ENCODE measurements around the gene MEIS1.

The MEIS1 gene

DNA sequence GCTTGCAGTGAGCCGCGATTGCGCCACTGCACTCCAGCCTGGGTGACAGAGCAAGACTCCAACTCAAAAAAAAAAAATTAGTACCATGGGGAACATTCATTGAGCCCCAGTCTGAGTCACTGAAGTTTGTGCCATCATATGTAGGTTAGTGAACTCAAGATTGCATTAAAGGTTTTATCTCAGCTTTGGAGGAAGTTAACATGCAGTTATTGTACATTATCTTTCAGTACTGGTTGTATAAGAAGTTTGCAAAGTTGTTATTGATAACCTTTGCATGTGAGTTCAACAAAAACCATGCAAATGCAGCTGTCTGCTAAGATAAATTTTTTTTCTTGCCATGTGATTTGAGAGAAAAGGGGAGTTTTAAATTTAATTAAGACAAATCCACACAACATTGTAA lies 95.7 kb downstream of the MEIS1 start:
- in situ Hi-C loops (cut with HindIII; ENCODE audit: low sequenced_read_pairs) = no loop called here

GRCh38 chr2:66531155-66531554 lies 96.2 kb downstream of the MEIS1 start:
- no peak for DNase-seq (ENCODE audit: low read depth)
- TF ChIP-seq, protein P1, sequence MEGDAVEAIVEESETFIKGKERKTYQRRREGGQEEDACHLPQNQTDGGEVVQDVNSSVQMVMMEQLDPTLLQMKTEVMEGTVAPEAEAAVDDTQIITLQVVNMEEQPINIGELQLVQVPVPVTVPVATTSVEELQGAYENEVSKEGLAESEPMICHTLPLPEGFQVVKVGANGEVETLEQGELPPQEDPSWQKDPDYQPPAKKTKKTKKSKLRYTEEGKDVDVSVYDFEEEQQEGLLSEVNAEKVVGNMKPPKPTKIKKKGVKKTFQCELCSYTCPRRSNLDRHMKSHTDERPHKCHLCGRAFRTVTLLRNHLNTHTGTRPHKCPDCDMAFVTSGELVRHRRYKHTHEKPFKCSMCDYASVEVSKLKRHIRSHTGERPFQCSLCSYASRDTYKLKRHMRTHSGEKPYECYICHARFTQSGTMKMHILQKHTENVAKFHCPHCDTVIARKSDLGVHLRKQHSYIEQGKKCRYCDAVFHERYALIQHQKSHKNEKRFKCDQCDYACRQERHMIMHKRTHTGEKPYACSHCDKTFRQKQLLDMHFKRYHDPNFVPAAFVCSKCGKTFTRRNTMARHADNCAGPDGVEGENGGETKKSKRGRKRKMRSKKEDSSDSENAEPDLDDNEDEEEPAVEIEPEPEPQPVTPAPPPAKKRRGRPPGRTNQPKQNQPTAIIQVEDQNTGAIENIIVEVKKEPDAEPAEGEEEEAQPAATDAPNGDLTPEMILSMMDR (IDR thresholded peaks at IDR 0.05; ENCODE audit: low read depth, low read length, missing control alignments) = no peak
- in situ Hi-C loops (cut with HindIII; ENCODE audit: low sequenced_read_pairs) = no loop called here
- no peak overlapping the region for H3K4me3 ChIP-seq (ENCODE audit: low read depth, low read length)

More for the DNA sequence above, 95.7 kb downstream of the MEIS1 start:
- no peak overlapping the region for H3K4me3 ChIP-seq (ENCODE audit: low read depth, low read length)
- TF ChIP-seq, protein P1 (IDR thresholded peaks at IDR 0.05; ENCODE audit: low read depth, low read length, missing control alignments) = no peak
- DNase-seq (ENCODE audit: low read depth) = no peak

DNA sequence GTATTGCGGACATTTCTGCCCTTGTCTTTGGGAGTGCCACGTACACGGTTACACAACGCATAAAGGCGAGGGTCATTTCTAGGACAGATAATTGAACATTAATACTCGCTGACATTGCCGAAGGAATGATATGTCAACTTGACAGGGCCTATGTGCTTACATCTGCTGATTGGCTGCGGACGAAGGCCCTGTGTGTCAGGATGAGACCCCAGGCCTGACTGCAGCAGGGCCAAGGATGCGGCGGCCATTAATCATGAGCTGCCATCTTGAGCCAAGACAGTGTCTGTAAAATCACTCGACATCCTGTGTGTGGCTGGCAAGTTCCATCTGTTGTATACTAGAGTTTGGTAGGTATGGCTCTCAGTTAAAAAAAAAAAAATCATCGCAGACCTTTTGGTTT lies 96.6 kb downstream of the MEIS1 start:
- H3K4me3 ChIP-seq (ENCODE audit: low read depth, low read length) = no peak overlapping the region
- DNase-seq (ENCODE audit: low read depth) = no peak
- in situ Hi-C loops (cut with HindIII; ENCODE audit: low sequenced_read_pairs) = no loop called here
- TF ChIP-seq, protein P1 (IDR thresholded peaks at IDR 0.05; ENCODE audit: low read depth, low read length, missing control alignments) = no peak

DNA sequence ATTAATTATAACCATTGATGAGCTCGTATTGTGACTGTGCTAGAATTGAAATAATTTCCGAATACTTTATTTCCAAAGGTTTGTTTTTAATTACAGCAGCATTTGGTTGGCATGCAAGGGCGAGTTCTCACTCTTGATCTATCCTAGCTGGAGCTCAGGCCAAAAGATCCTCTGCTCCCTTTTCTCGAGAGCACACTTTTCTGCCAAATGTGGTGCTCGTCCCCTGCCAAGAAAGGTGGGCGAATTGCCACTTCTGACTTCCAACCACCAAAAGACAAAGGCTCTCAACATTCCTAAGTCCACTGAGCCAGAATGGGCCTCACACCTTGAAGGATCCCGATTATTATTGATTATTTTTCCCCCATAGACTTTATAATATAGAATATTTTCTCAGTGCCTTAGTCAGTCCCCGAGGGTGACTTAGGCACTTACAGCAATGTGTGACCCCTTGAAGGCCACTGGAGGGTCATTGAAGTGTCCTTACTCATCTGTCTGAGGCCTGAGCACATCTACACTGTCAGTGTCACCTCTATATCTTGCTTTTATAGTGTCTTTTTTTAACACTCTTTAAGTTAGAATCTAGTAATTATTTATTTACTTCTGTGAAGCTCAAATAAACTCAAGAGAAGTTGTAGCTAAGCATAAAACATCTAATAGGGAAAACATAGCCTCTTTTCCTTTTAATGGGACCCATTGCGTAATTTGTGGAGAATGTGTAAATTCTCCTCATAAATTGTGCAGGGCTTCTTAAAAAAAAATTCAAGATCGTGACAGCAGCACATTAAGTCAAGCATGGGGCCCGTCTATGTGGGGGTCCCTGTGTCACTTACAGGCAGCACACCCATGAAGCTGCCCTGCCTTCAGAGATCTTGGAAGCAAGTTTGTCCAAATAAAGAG lies 98.3 kb downstream of the MEIS1 start:
- in situ Hi-C loops (cut with HindIII; ENCODE audit: low sequenced_read_pairs) = no loop called here
- TF ChIP-seq, protein P1 (IDR thresholded peaks at IDR 0.05; ENCODE audit: low read depth, low read length, missing control alignments) = no peak
- no peak overlapping the region for H3K4me3 ChIP-seq (ENCODE audit: low read depth, low read length)
- peak; percentile 71 for DNase-seq (ENCODE audit: low read depth)

- TF ChIP-seq, protein P1 (IDR thresholded peaks at IDR 0.05; ENCODE audit: low read depth, low read length, missing control alignments) = no peak
- no peak overlapping the region for H3K4me3 ChIP-seq (ENCODE audit: low read depth, low read length)
- in situ Hi-C loops (cut with HindIII; ENCODE audit: low sequenced_read_pairs) = no loop called here
- no peak for DNase-seq (ENCODE audit: low read depth)
Measured at GRCh38 chr2:66534461-66534860, 99.5 kb downstream of the MEIS1 start.

GRCh38 chr2:66535574-66536289 lies 100.8 kb downstream of the MEIS1 start:
- TF ChIP-seq, protein P1 (IDR thresholded peaks at IDR 0.05; ENCODE audit: low read depth, low read length, missing control alignments) = no peak
- in situ Hi-C loops (cut with HindIII; ENCODE audit: low sequenced_read_pairs) = no loop called here
- H3K4me3 ChIP-seq (ENCODE audit: low read depth, low read length) = no peak overlapping the region
- no peak for DNase-seq (ENCODE audit: low read depth)
